Erythroblast (primary cell): ENCODE results near the gene MYLIP.

Experiments
- DNase-seq, 2 experiments: peaks; one replicate each; lab custom pipeline; 2025; lab: John Stamatoyannopoulos, UW
- GATA1 ChIP-seq: IDR thresholded peaks from 2 replicates; pipeline ENCODE4 v1.6.1; 2011; ENCODE audit warnings: low read depth, mild to moderate bottlenecking, control low read depth, low read length, moderate library complexity
- POLR2A ChIP-seq: IDR thresholded peaks from 2 replicates; pipeline ENCODE4 v1.6.1; 2011; ENCODE audit warnings: mild to moderate bottlenecking, low read length

The MYLIP gene

GRCh38 chr6:16141514-16141913 lies 12.6 kb downstream of the MYLIP start:
- TF ChIP-seq POLR2A (no peak), GATA1 (no peak)

GRCh38 chr6:16145038-16145437 lies 16.2 kb downstream of the MYLIP start:
- TF ChIP-seq POLR2A, result no peak

More at GRCh38 chr6:16141514-16141913, 12.6 kb downstream of the MYLIP start:
- DNase-seq, result no peak

DNA sequence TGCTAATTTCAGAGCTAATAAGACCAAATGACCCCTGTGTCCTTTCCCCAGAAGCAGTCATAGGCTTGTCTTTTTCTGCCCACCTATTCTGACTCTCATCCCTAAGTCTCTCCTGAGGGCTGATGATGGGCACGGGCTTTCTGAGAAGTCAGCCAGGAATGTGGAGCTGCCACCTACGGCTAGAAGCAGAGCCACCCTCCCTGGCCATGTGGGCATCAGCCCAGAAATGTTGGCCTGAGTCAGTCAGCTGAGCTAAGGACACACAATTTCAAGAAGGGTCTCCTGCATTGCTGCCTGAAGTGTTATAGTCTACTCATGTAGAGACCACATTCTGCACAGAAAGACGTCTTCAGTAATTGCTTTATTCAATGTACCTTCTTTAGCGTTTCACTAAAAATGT lies 17.1 kb downstream of the MYLIP start:
- TF ChIP-seq POLR2A (no peak), GATA1 (no peak)
- DNase-seq, result no peak

More at GRCh38 chr6:16145038-16145437, 16.2 kb downstream of the MYLIP start:
- no peak for DNase-seq

GRCh38 chr6:16146527-16146955 lies 17.7 kb downstream of the MYLIP start:
- TF ChIP-seq POLR2A (no peak), GATA1 (no peak)
- DNase-seq, result peak in 1 of 2 experiments; percentile 31

- TF ChIP-seq POLR2A (no peak), GATA1 (no peak)
- DNase-seq, result no peak
These were observed 19.6 kb downstream of the MYLIP start for GRCh38 chr6:16148498-16148897.

GRCh38 chr6:16149305-16149704 lies 20.4 kb downstream of the MYLIP start:
- TF ChIP-seq GATA1 (no peak), POLR2A (no peak)
- DNase-seq, result no peak

DNA sequence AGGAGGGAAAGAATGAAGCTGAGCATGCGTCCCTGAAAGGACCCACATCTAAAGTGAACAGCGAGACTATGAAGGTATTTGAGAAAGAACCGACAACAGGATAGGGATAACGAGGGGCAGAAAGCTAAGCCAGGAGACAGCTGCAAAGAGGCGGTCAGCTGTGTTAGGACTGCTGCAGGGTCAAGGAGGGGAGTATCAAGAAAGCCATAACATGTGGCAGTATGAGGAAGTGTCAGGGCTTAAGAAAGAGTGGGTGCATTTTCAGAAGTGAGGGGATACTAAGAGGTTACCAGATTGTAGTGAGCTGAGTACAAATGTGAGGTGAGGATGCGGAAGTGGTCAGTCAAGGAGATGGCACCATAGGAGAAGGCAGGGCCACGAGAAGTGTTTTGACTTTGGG lies 21.2 kb downstream of the MYLIP start:
- TF ChIP-seq GATA1, result no peak
- no peak for DNase-seq

DNA sequence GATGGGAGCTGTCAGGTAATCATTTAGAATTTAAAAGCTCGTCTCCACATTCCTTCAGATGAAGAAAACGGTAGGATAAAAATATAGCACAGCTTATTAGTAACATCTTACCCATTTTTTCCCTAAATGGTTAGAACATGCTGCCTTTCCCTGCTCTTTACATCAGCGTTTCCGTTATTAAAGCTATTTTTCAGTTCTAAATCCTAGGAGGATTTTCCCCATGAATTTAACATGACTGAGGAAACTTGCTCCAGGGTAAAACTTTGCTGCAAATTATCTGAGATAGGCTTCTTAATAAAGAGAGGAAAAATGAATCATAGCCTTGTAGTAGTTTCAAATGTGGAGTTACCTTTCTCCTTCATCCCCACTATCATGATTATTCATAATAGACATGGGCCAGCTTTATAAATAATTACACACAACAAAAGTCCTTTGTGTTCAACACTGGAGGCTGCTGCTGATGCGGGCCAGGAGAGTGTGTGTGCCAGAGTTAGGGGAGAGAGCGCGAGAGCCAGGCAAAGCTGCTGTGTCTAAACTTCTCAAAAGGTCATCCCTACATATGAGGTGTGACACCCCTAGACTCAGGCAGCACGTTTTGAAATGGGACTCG lies 24.4 kb downstream of the MYLIP start:
- TF ChIP-seq POLR2A (no peak), GATA1 (no peak)
- DNase-seq, result no peak

- DNase-seq, result no peak
These were observed 26.0 kb downstream of the MYLIP start for GRCh38 chr6:16154904-16155303.

DNA sequence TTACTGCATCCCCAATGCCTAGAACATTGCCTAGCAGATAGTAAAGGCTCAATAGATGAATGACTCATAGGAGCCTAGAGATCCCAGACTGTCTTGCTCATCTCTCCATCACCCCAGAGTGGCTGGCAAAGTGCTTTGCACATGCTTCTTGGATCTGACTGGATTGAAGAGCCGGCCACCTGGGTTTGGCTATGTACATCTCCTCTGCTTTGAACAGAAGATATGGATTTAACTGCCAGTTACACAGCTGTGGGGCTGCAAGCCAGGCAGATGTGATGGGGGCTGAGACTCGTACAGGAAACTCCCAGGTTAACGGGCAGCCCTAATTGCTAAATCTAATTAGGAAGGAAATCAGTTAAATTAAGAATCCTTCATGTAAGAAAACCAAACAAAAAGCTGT lies 28.6 kb downstream of the MYLIP start:
- DNase-seq, result peak in 1 of 2 experiments; percentile 11

More at GRCh38 chr6:16154904-16155303, 26.0 kb downstream of the MYLIP start:
- no peak for TF ChIP-seq GATA1

DNA sequence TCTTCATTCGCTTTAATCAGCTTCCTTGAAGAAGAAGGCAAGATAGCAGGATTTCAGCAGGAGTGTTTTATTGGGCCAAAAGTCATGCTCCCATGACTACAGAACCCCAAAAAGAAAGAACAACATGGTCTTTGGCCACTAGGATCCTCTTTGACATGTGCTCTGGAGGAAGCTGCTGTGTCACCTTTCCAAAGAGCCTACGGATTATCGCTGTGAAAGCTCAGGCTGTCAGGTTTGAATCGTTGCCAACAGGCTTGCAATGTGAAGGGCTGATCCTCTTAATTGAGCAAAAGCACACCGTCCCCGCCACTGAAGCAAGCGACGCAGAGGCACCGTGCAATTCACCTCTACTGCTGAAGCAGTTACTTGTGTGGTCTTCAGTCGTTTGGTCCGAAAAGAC lies 29.0 kb downstream of the MYLIP start:
- no peak for TF ChIP-seq GATA1
- TF ChIP-seq POLR2A, result no peak

More for the DNA sequence above, 28.6 kb downstream of the MYLIP start:
- TF ChIP-seq GATA1, result no peak
- TF ChIP-seq POLR2A, result no peak

DNA sequence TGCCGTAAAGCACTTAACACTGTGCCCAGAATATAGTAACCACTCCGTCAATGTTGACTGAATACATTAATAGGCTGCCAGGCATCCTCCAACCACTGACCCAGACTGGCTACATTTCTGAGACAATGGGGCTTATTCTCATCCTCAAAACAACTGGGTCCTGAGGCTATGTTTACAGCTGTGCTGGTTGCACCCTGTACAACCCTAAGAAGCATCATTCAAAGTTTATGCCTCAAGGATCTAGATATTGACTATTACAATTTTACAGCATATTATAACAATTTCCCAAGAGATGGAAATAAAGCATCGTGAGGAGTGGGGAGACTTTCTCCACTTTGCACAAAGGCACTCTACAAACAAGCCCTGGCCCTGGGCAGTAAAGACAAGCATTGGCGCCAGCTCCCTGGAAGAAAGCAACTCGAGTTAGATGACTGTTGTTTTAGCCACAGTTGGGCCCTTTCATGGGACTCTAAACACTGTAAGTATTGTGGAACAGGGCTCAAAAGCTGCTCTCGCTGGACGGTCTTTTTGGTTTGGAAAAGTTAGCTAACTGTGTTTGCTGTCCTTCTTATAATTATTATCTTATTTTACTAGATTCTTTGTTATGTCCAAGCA lies 30.2 kb downstream of the MYLIP start:
- DNase-seq, result no peak
- TF ChIP-seq POLR2A (no peak), GATA1 (no peak)

More for the DNA sequence above, 29.0 kb downstream of the MYLIP start:
- peak in 1 of 2 experiments; percentile 17 for DNase-seq

- TF ChIP-seq GATA1, result no peak
- no peak for TF ChIP-seq POLR2A
- no peak for DNase-seq
These were observed 31.9 kb downstream of the MYLIP start for GRCh38 chr6:16160794-16161193.

DNA sequence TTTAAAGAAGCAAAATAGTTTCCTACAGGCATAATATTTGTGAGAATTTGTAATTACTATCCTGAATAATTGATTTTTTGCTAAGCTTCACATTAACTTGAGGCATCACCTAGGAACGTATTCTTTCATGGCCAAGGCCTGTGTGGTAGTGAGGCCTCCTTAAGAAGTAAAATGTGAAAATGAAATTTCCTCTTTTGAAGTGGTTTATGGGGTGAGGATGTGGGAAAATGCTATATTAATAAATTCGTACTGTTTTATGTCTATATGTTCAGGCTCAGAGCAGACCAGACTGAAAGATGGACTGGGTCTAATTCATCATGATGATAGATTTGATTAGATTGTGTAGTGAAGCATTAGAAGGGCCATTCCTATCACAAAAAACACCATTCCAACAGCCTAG lies 33.1 kb downstream of the MYLIP start:
- no peak for DNase-seq
- TF ChIP-seq POLR2A, result no peak
- no peak for TF ChIP-seq GATA1

DNA sequence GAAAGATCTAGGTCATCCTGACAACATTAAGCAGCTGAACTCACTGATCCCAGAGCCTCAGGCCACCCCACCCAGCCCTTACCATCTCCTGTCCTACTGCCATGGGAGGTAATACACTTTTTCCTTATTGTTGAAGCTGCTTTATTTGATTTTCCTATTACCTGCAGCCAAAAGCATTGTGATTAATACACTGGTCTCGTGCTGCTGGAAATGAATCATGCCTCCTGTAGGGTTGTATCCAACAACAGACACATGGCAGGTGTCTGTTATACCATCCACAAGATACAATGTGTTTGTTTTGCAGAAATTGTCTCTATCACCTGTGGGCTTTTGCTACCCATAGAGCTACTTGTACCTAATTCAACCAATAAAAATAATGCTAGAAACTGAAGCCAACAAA lies 34.2 kb downstream of the MYLIP start:
- DNase-seq, result no peak
- TF ChIP-seq POLR2A, result no peak
